ENCODE data around the gene ETS1.

- TF ChIP-seq EZH2 (IDR thresholded peaks at IDR 0.05; ENCODE audit: borderline replicate concordance): no peak
- TF ChIP-seq, protein P1, sequence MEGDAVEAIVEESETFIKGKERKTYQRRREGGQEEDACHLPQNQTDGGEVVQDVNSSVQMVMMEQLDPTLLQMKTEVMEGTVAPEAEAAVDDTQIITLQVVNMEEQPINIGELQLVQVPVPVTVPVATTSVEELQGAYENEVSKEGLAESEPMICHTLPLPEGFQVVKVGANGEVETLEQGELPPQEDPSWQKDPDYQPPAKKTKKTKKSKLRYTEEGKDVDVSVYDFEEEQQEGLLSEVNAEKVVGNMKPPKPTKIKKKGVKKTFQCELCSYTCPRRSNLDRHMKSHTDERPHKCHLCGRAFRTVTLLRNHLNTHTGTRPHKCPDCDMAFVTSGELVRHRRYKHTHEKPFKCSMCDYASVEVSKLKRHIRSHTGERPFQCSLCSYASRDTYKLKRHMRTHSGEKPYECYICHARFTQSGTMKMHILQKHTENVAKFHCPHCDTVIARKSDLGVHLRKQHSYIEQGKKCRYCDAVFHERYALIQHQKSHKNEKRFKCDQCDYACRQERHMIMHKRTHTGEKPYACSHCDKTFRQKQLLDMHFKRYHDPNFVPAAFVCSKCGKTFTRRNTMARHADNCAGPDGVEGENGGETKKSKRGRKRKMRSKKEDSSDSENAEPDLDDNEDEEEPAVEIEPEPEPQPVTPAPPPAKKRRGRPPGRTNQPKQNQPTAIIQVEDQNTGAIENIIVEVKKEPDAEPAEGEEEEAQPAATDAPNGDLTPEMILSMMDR (IDR thresholded peaks at IDR 0.05; ENCODE audit: poor library complexity): no peak
- TF ChIP-seq EZH2phosphoT487 (IDR thresholded peaks at IDR 0.05; ENCODE audit: low read depth, severe bottlenecking, unreplicated experiment): no peak
Observed at GRCh38 chr11:128580612-128581011, 6.7 kb downstream of the ETS1 start.
